Colonic mucosa (tissue), 4 donors: ENCODE data around the gene GJA9. TPM values are rescaled to one million over a fixed set of nuclear protein-coding genes. Genes with fewer than 3 reads are reported as not detected.

ENCODE experiments used
- DNase-seq: peaks from one replicate; pipeline ENCODE4 v3.0.0-alpha.2; 2020
- H3K27ac ChIP-seq: fragments of 200-600 bp; one replicate; pipeline ENCODE4 v1.8.0; 2021
- H3K27me3 ChIP-seq: fragments of 200-600 bp; one replicate; pipeline ENCODE4 v1.8.0; 2021
- H3K36me3 ChIP-seq: fragments of 200-600 bp; one replicate; pipeline ENCODE4 v1.8.0; 2021
- H3K4me1 ChIP-seq: fragments of 200-600 bp; one replicate; pipeline ENCODE4 v1.8.0; 2021; ENCODE audit warnings: mild to moderate bottlenecking
- H3K4me3 ChIP-seq: fragments of 200-600 bp; one replicate; pipeline ENCODE4 v1.8.0; 2021
- H3K9ac ChIP-seq, 2 donors: one replicate each; pipeline ENCODE4 v1.7.0; 2013; ENCODE audit warnings: control low read depth in 2 of 2, low read depth in 2 of 2, low read length in 2 of 2
- H3K9me3 ChIP-seq: fragments of 200-600 bp; one replicate; pipeline ENCODE4 v1.8.0; 2021
- CTCF ChIP-seq: fragments of 200-600 bp; IDR thresholded peaks from one replicate; pipeline ENCODE4 v1.8.0; 2022; ENCODE audit warnings: antibody characterized with exemption, mild to moderate bottlenecking
- intact Hi-C: fragments of 100-400 bp; cut with DNase I; formaldehyde crosslinking; loops from one replicate; pipeline ENCODE4 v1.14.1; 2022
- total RNA-seq, 2 donors: library from RNA; stranded (reverse); fragmentation: NEBNext Ultra II Directional in 1 of 2; extraction: Animal tissue kit (Norgen Biotek cat#: 25700) in 1 of 2; gene quantifications; one replicate each; pipeline ENCODE4 v1.2.1, GENCODE V29; 2021
- donor health status: healthy.
- donor health status: DM: no; HTN: no; CAD: no.
- donor health status: DM: no; HTN: no; CAD: no.

GJA9 gene
- total RNA-seq, 2 donors from 2014 or later: 0.88 to 1.7 TPM

GRCh38 chr1:38892976-38893375 is 11.6 kb upstream of the GJA9 start:
- intact Hi-C loops: no loop called here
- DNase-seq: no peak
- no peak overlapping the region for H3K4me3 ChIP-seq
- no peaks in the 10 kb centered on the region for H3K4me1 ChIP-seq
- H3K27me3 ChIP-seq: no peaks in the 10 kb centered on the region
- H3K9ac ChIP-seq: no peak overlapping the region
- H3K36me3 ChIP-seq: no peaks in the 10 kb centered on the region
- no peak for TF ChIP-seq CTCF
- no peaks in the 10 kb centered on the region for H3K9me3 ChIP-seq
- H3K27ac ChIP-seq: no peak overlapping the region

- Histone ChIP-seq H3K9me3 (no peaks in the 10 kb centered on the region), H3K27me3 (no peaks in the 10 kb centered on the region), H3K27ac (no peak overlapping the region), H3K9ac (no peak overlapping the region), H3K4me1 (no peaks in the 10 kb centered on the region), H3K4me3 (no peak overlapping the region), H3K36me3 (no peaks in the 10 kb centered on the region)
- DNase-seq: no peak
- intact Hi-C loops: no loop called here
- TF ChIP-seq CTCF: no peak
Measured at GRCh38 chr1:38891753-38892152, 10.4 kb upstream of the GJA9 start.

- intact Hi-C loops: no loop called here
- TF ChIP-seq CTCF: no peak
- Histone ChIP-seq H3K36me3 (no peaks in the 10 kb centered on the region), H3K27ac (no peak overlapping the region), H3K4me1 (no peaks in the 10 kb centered on the region), H3K9ac (no peak overlapping the region), H3K4me3 (no peak overlapping the region), H3K9me3 (no peaks in the 10 kb centered on the region), H3K27me3 (no peaks in the 10 kb centered on the region)
- no peak for DNase-seq
Measured at GRCh38 chr1:38889589-38889988, 8.2 kb upstream of the GJA9 start.

GRCh38 chr1:38888423-38889333 is 7.3 kb upstream of the GJA9 start:
- no peak for DNase-seq
- no peak for TF ChIP-seq CTCF
- intact Hi-C loops: no loop called here

GRCh38 chr1:38885092-38885491 is 3.7 kb upstream of the GJA9 start:
- Histone ChIP-seq H3K9me3 (no peaks in the 10 kb centered on the region), H3K27me3 (no peaks in the 10 kb centered on the region), H3K4me1 (no peaks in the 10 kb centered on the region), H3K36me3 (no peaks in the 10 kb centered on the region), H3K27ac (no peak overlapping the region), H3K9ac (no peak overlapping the region), H3K4me3 (no peak overlapping the region)
- DNase-seq: no peak
- no peak for TF ChIP-seq CTCF
- intact Hi-C loops: no loop called here

More at GRCh38 chr1:38888423-38889333, 7.3 kb upstream of the GJA9 start:
- Histone ChIP-seq H3K27ac (no peak overlapping the region), H3K36me3 (no peaks in the 10 kb centered on the region), H3K27me3 (no peaks in the 10 kb centered on the region), H3K9me3 (no peaks in the 10 kb centered on the region), H3K4me1 (no peaks in the 10 kb centered on the region), H3K9ac (no peak overlapping the region), H3K4me3 (no peak overlapping the region)
